ENCODE measurements around the gene ITGA2B. TPM values are rescaled to one million over a fixed set of nuclear protein-coding genes. Genes with fewer than 3 reads are reported as not detected.
A peak's percentile ranks its signal among the peaks of the same experiment; 100 is the strongest.

Gene ITGA2B
- total RNA-seq, 1 experiment from 2014 or later, result 3.1 TPM

GRCh38 chr17:44416558-44417289 lies 27.3 kb upstream of the ITGA2B start:
- no peak for ATAC-seq
- Histone ChIP-seq H3K27me3 (ENCODE audit: low read length) (no peaks in the 10 kb centered on the region), H3K9me2 (replicated peaks; ENCODE audit: low read length) (no peaks in the 10 kb centered on the region), H3K4me3 (ENCODE audit: low read length) (no peak overlapping the region), H3K4me1 (ENCODE audit: insufficient read depth, low read length) (peaks cover 16% of the 10 kb centered on the region), H3K27ac (ENCODE audit: low read length) (peak overlapping the region; percentile 75), H3K79me2 (ENCODE audit: low read length) (peaks cover 5% of the 10 kb centered on the region; the same call in 1 of the 2 replicates), H3K36me3 (ENCODE audit: low read depth, low read length) (peaks cover 26% of the 10 kb centered on the region), H3F3A (ENCODE audit: low read length, unreplicated experiment) (peaks cover 9% of the 10 kb centered on the region), H3K4me2 (ENCODE audit: low read length) (peak overlapping the region; percentile 33), H4K20me1 (ENCODE audit: low read length) (peaks cover 8% of the 10 kb centered on the region; the same call in 1 of the 2 replicates), H2AFZ (ENCODE audit: low read length) (no peak overlapping the region), H3K9ac (ENCODE audit: low read length) (peak overlapping the region; percentile 38), H3K9me3 (ENCODE audit: low read length) (no peaks in the 10 kb centered on the region)
- no peak for TF ChIP-seq EZH2 (IDR thresholded peaks at IDR 0.05; ENCODE audit: low read length, unreplicated experiment)
- no peak for TF ChIP-seq CTCF (conservative IDR thresholded peaks at IDR 0.05; ENCODE audit: low read depth, low read length)
- DNase-seq, result no peak
- BruUV-seq (replicated peaks), result no TSS peak
- intact Hi-C loops (cut with micrococcal nuclease), result loop anchor here (5.0 kb wide), 1 partner anchor 86 kb away; the partner anchor contains the start of gene GPATCH8
- CTCF ChIA-PET, result no interaction called here
- POLR2A ChIA-PET (ENCODE audit: unreplicated experiment), result interaction anchor here (0.6 kb wide), 1 partner anchor 104 kb away, joined by 3 read pairs; no protein-coding TSS in a partner anchor

- Histone ChIP-seq H3K4me3 (ENCODE audit: low read length) (no peak overlapping the region), H3K27ac (ENCODE audit: low read length) (no peak overlapping the region), H3K36me3 (ENCODE audit: low read depth, low read length) (peaks cover 26% of the 10 kb centered on the region), H2AFZ (ENCODE audit: low read length) (no peak overlapping the region), H3K9ac (ENCODE audit: low read length) (no peak overlapping the region), H3K9me2 (replicated peaks; ENCODE audit: low read length) (no peaks in the 10 kb centered on the region), H3K4me2 (ENCODE audit: low read length) (no peak overlapping the region), H4K20me1 (ENCODE audit: low read length) (peaks cover 8% of the 10 kb centered on the region; the same call in 1 of the 2 replicates), H3F3A (ENCODE audit: low read length, unreplicated experiment) (peaks cover 9% of the 10 kb centered on the region), H3K4me1 (ENCODE audit: insufficient read depth, low read length) (peaks cover 16% of the 10 kb centered on the region), H3K79me2 (ENCODE audit: low read length) (peaks cover 5% of the 10 kb centered on the region; the same call in 1 of the 2 replicates), H3K9me3 (ENCODE audit: low read length) (no peaks in the 10 kb centered on the region), H3K27me3 (ENCODE audit: low read length) (no peaks in the 10 kb centered on the region)
- ATAC-seq (no peak), DNase-seq (no peak)
- intact Hi-C loops (cut with micrococcal nuclease), result loop anchor here (5.0 kb wide), 1 partner anchor 88 kb away; the partner anchor contains the start of gene GPATCH8
- no TSS peak for BruUV-seq (replicated peaks)
- no peak for TF ChIP-seq EZH2phosphoT487 (IDR thresholded peaks at IDR 0.05; ENCODE audit: borderline replicate concordance, low read length)
- no peak for TF ChIP-seq CTCF (conservative IDR thresholded peaks at IDR 0.05; ENCODE audit: low read depth, low read length)
- TF ChIP-seq EZH2 (IDR thresholded peaks at IDR 0.05; ENCODE audit: low read length, unreplicated experiment), result no peak
- CTCF ChIA-PET, result no interaction called here
- POLR2A ChIA-PET (ENCODE audit: unreplicated experiment), result no interaction called here
Measured at GRCh38 chr17:44414394-44415155, 25.1 kb upstream of the ITGA2B start.

Measured in PC-3 (cell line).